ENCODE results near the gene OR5T3.
"Not testable (repeated sequence)": the region's sequence is repeated elsewhere in the genome, so short reads cannot be mapped to it uniquely, and the experiment has no call there.

OR5T3 gene
- total RNA-seq = 0 reads per million in 3 donors

- Histone ChIP-seq H3K27ac (ENCODE audit: insufficient read depth, low read length, poor library complexity, severe bottlenecking) (no peak within 1 kb of the TSS), H3K9me3 (ENCODE audit: control insufficient read depth, low read length) (no peaks in the 10 kb centered on the region), H3K4me3 (ENCODE audit: insufficient read depth, low read depth, low read length, poor library complexity, severe bottlenecking) (no peak within 1 kb of the TSS), H3K36me3 (ENCODE audit: control insufficient read depth, insufficient read depth, low read length) (no peaks in the 10 kb centered on the region), H3K4me1 (ENCODE audit: control insufficient read depth, insufficient read depth, low read length, poor library complexity, severe bottlenecking) (no peaks in the 10 kb centered on the region), H3K27me3 (replicated peaks; ENCODE audit: control insufficient read depth, insufficient read depth, low read length, poor library complexity, severe bottlenecking) (no peaks in the 10 kb centered on the region)
- no peak for DNase-seq
Observed at GRCh38 chr11:56251954-56252353, at the start of gene OR5T3. Gene OR5T3 (plus strand): TSS chr11:56252254. CDS start chr11:56252254, 0 bp downstream.

DNA sequence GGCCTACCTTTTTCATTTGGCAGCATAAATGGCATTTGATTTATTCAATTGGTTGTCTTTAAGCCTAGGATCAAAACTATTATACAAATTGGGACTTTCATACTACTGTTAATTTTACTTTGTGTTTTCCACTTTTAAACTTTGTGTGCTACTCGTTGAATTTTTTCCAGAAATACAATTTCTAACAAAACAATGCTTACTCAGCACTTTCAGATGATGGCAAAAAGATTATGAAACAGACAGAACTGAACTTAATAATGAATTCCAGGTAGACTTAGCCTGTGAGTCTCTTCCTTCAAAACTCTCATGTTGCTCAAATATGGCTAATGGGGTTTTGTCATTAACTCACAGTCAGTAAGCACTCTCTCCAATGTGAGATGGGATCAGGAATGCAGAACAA is 44.3 kb upstream of the OR5T3 start:
- no peak overlapping the region for H3K27ac ChIP-seq (ENCODE audit: insufficient read depth, low read length, poor library complexity, severe bottlenecking)
- no peaks in the 10 kb centered on the region for H3K27me3 ChIP-seq (replicated peaks; ENCODE audit: control insufficient read depth, insufficient read depth, low read length, poor library complexity, severe bottlenecking)
- no peaks in the 10 kb centered on the region for H3K4me1 ChIP-seq (ENCODE audit: control insufficient read depth, insufficient read depth, low read length, poor library complexity, severe bottlenecking)
- no peak overlapping the region for H3K4me3 ChIP-seq (ENCODE audit: insufficient read depth, low read depth, low read length, poor library complexity, severe bottlenecking)
- no peak for DNase-seq
- no peaks in the 10 kb centered on the region for H3K36me3 ChIP-seq (ENCODE audit: control insufficient read depth, insufficient read depth, low read length)
- no peaks in the 10 kb centered on the region for H3K9me3 ChIP-seq (ENCODE audit: control insufficient read depth, low read length)

- no peaks in the 10 kb centered on the region for H3K4me1 ChIP-seq (ENCODE audit: control insufficient read depth, insufficient read depth, low read length, poor library complexity, severe bottlenecking)
- no peak overlapping the region for H3K27ac ChIP-seq (ENCODE audit: insufficient read depth, low read length, poor library complexity, severe bottlenecking)
- no peaks in the 10 kb centered on the region for H3K27me3 ChIP-seq (replicated peaks; ENCODE audit: control insufficient read depth, insufficient read depth, low read length, poor library complexity, severe bottlenecking)
- H3K4me3 ChIP-seq (ENCODE audit: insufficient read depth, low read depth, low read length, poor library complexity, severe bottlenecking) = no peak overlapping the region
- DNase-seq = no peak
- peaks cover 7% of the 10 kb centered on the region for H3K9me3 ChIP-seq (ENCODE audit: control insufficient read depth, low read length)
- no peaks in the 10 kb centered on the region for H3K36me3 ChIP-seq (ENCODE audit: control insufficient read depth, insufficient read depth, low read length)
Observed at GRCh38 chr11:56214537-56214936, 37.5 kb upstream of the OR5T3 start.

- H3K36me3 ChIP-seq (ENCODE audit: control insufficient read depth, insufficient read depth, low read length); DNase-seq; H3K27me3 ChIP-seq (replicated peaks; ENCODE audit: control insufficient read depth, insufficient read depth, low read length, poor library complexity, severe bottlenecking); H3K9me3 ChIP-seq (ENCODE audit: control insufficient read depth, low read length); H3K4me3 ChIP-seq (ENCODE audit: insufficient read depth, low read depth, low read length, poor library complexity, severe bottlenecking); H3K4me1 ChIP-seq (ENCODE audit: control insufficient read depth, insufficient read depth, low read length, poor library complexity, severe bottlenecking); H3K27ac ChIP-seq (ENCODE audit: insufficient read depth, low read length, poor library complexity, severe bottlenecking): not testable (repeated sequence)
Observed at GRCh38 chr11:56219735-56220134, 32.3 kb upstream of the OR5T3 start.

DNA sequence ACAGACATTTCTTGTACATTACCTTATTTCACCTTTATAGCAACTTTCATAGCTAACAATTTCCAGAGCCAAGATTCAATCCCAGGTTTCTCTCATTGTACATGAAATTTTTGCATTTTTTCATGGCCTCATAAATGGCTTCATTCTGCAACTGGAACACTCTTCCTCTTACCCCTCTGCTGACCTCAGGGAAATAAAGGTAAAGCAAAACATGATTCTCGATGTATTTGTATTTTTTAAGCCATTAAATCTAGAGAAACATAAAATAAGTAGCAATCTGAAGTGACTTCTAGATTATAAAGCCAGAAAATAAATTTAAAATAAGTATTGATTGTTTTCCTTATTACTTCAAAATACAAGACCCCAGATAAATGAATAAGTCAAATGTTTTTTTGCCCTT is 17.9 kb upstream of the OR5T3 start, which contains the start of gene OR5T2:
Gene OR5T2 (minus strand): TSS at position 101 of the 400 bp plus-strand sequence. CDS start 1,193 bp downstream, outside the sequence.
- Histone ChIP-seq H3K9me3 (ENCODE audit: control insufficient read depth, low read length) (no peaks in the 10 kb centered on the region), H3K4me1 (ENCODE audit: control insufficient read depth, insufficient read depth, low read length, poor library complexity, severe bottlenecking) (no peaks in the 10 kb centered on the region), H3K4me3 (ENCODE audit: insufficient read depth, low read depth, low read length, poor library complexity, severe bottlenecking) (no peak within 1 kb of the TSS), H3K27ac (ENCODE audit: insufficient read depth, low read length, poor library complexity, severe bottlenecking) (no peak within 1 kb of the TSS), H3K36me3 (ENCODE audit: control insufficient read depth, insufficient read depth, low read length) (no peaks in the 10 kb centered on the region), H3K27me3 (replicated peaks; ENCODE audit: control insufficient read depth, insufficient read depth, low read length, poor library complexity, severe bottlenecking) (no peaks in the 10 kb centered on the region)
- no peak for DNase-seq

DNA sequence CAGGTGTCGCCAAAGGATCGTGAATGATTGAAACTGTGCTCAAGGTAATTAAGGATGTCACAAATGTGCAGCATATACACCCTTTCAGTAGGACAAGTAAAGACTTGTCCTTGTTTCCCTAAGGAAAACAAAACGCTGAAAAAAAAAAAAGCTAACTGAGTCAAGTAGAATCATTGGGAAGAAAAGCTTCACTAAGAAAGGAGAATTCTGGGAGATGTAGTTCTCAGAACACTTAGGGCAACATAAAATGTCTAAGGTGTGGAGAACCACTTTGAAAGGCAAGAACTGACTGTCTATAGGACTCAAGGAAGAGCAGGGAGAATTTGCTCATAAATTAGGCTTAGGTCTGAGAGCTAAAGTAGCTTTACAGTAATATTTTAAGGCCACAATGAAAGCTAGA is 19.0 kb downstream of the OR5T3 start:
- DNase-seq = no peak
- no peaks in the 10 kb centered on the region for H3K9me3 ChIP-seq (ENCODE audit: control insufficient read depth, low read length)
- no peaks in the 10 kb centered on the region for H3K36me3 ChIP-seq (ENCODE audit: control insufficient read depth, insufficient read depth, low read length)
- H3K27ac ChIP-seq (ENCODE audit: insufficient read depth, low read length, poor library complexity, severe bottlenecking) = no peak overlapping the region
- H3K4me3 ChIP-seq (ENCODE audit: insufficient read depth, low read depth, low read length, poor library complexity, severe bottlenecking) = no peak overlapping the region
- no peaks in the 10 kb centered on the region for H3K27me3 ChIP-seq (replicated peaks; ENCODE audit: control insufficient read depth, insufficient read depth, low read length, poor library complexity, severe bottlenecking)
- no peaks in the 10 kb centered on the region for H3K4me1 ChIP-seq (ENCODE audit: control insufficient read depth, insufficient read depth, low read length, poor library complexity, severe bottlenecking)

DNA sequence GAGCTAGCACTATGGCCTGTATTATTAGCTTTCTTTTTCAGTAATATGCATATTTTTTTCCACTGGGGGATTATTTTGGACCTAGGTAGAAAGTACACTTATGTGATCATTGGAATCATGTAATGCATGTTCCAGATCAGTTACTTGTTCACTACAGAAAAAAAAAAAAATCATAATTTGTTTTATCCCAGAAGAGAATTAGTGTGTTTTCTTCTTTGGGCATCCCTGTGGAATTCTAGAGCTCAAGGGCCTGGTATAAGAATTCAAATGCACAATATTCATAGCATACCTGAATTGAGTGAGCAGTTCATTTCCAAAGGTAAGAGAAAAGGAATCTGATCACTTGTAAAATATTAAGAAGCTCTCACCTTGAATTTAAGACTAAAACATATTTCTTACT is 21.8 kb downstream of the OR5T3 start, which contains the start of gene OR5T1:
Gene OR5T1 (plus strand): TSS at position 301 of the 400 bp plus-strand sequence. CDS start 1,485 bp downstream, outside the sequence.
- Histone ChIP-seq H3K4me3 (ENCODE audit: insufficient read depth, low read depth, low read length, poor library complexity, severe bottlenecking) (no peak within 1 kb of the TSS), H3K36me3 (ENCODE audit: control insufficient read depth, insufficient read depth, low read length) (no peaks in the 10 kb centered on the region), H3K27me3 (replicated peaks; ENCODE audit: control insufficient read depth, insufficient read depth, low read length, poor library complexity, severe bottlenecking) (no peaks in the 10 kb centered on the region), H3K4me1 (ENCODE audit: control insufficient read depth, insufficient read depth, low read length, poor library complexity, severe bottlenecking) (no peaks in the 10 kb centered on the region), H3K9me3 (ENCODE audit: control insufficient read depth, low read length) (no peaks in the 10 kb centered on the region), H3K27ac (ENCODE audit: insufficient read depth, low read length, poor library complexity, severe bottlenecking) (no peak within 1 kb of the TSS)
- DNase-seq = no peak

DNA sequence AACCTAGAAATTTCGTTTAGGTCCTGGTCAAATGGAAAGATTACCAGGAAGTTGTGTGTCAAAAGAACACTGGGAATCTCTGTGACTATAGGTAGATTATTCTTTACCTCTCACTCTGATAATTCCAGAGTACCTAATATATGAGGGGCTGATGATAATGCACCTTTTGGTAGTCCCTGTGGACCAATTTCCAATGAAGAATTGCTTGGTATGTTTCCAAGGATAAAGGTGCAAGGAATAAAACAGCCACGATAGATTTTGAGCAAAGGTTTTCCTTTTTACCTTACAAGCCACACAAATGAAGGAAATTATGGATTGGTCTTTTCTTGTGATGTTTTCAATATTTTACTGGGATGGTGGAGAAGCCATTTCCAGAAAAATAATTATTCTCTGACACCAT is 40.1 kb downstream of the OR5T3 start, which contains the start of gene OR8H1:
Gene OR8H1 (minus strand): TSS at position 101 of the 400 bp plus-strand sequence. CDS start 1,192 bp downstream, outside the sequence.
- no peak for DNase-seq
- no peaks in the 10 kb centered on the region for H3K27me3 ChIP-seq (replicated peaks; ENCODE audit: control insufficient read depth, insufficient read depth, low read length, poor library complexity, severe bottlenecking)
- no peaks in the 10 kb centered on the region for H3K4me1 ChIP-seq (ENCODE audit: control insufficient read depth, insufficient read depth, low read length, poor library complexity, severe bottlenecking)

DNA sequence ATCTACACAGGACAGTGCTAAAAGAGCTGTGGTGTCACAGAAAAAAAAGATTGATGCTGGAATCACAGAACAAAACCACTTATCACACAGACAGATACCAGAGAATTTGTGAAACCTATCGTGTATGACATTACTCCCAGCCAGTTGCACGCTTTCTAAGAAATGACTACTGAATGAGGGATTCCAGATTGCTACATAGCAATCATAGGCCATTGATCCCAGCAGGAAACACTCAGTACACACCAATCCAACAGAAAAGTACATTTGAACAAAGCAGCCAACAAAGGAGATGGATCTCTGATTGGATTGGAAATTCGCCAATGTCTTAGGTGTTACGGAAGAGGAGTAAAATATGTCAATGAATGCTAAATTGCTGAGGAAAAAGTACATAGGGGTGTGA is 44.8 kb downstream of the OR5T3 start:
- Histone ChIP-seq H3K27ac (ENCODE audit: insufficient read depth, low read length, poor library complexity, severe bottlenecking) (no peak overlapping the region), H3K9me3 (ENCODE audit: control insufficient read depth, low read length) (no peaks in the 10 kb centered on the region), H3K27me3 (replicated peaks; ENCODE audit: control insufficient read depth, insufficient read depth, low read length, poor library complexity, severe bottlenecking) (no peaks in the 10 kb centered on the region), H3K36me3 (ENCODE audit: control insufficient read depth, insufficient read depth, low read length) (no peaks in the 10 kb centered on the region), H3K4me1 (ENCODE audit: control insufficient read depth, insufficient read depth, low read length, poor library complexity, severe bottlenecking) (no peaks in the 10 kb centered on the region), H3K4me3 (ENCODE audit: insufficient read depth, low read depth, low read length, poor library complexity, severe bottlenecking) (no peak overlapping the region)
- DNase-seq = no peak

More for the DNA sequence above, 40.1 kb downstream of the OR5T3 start, which contains the start of gene OR8H1:
- Histone ChIP-seq H3K4me3 (ENCODE audit: insufficient read depth, low read depth, low read length, poor library complexity, severe bottlenecking) (no peak within 1 kb of the TSS), H3K27ac (ENCODE audit: insufficient read depth, low read length, poor library complexity, severe bottlenecking) (no peak within 1 kb of the TSS), H3K36me3 (ENCODE audit: control insufficient read depth, insufficient read depth, low read length) (no peaks in the 10 kb centered on the region), H3K9me3 (ENCODE audit: control insufficient read depth, low read length) (no peaks in the 10 kb centered on the region)
